Endothelial cell of umbilical vein (primary cell): ENCODE measurements around the gene MICALL1. TPM values are rescaled to one million over a fixed set of nuclear protein-coding genes. Genes with fewer than 3 reads are reported as not detected.

ENCODE experiments used
- BruUV-seq: library from RNA; stranded (reverse); fragments of 400-500 nt; replicated peaks from 2 replicates; lab custom pipeline; 2021; lab: Mats Ljungman, UMichigan
- CTCF ChIA-PET: fragments of 300-600, 350-600 bp; sonication (Branson Sonifier 250); formaldehyde crosslinking; loops from one replicate; lab custom pipeline; 2021; ENCODE audit warnings: antibody characterized with exemption, inconsistent platforms; lab: Charles Lee
- POLR2A ChIA-PET: fragments of 300-600, 350-600 bp; sonication (Branson Sonifier 250); formaldehyde crosslinking; loops from one replicate; lab custom pipeline; 2021; ENCODE audit warnings: antibody characterized with exemption, inconsistent platforms; lab: Charles Lee
- DNase-seq: peaks from one replicate; pipeline ENCODE4 v3.0.0-alpha.2; 2011; ENCODE audit warnings: low read depth, low spot score
- FAIRE-seq: peaks from 2 replicates; lab custom pipeline; 2011; peaks lifted over from hg19 to GRCh38; lab: Jason Lieb, UNC
- H2AFZ ChIP-seq: 2 replicates; pipeline ENCODE4 v1.6.0; 2012; ENCODE audit warnings: low read depth, low read length, control low read depth, inconsistent platforms
- H3K27ac ChIP-seq: 2 replicates; pipeline ENCODE4 v1.5.1; 2011; ENCODE audit warnings: low read depth, mild to moderate bottlenecking, control low read depth, low read length, moderate library complexity; ENCODE audit not compliant: insufficient read depth
- H3K27me3 ChIP-seq, 2 experiments: 2 replicates each; pipeline versions ENCODE4 v1.6.0 to v1.6.1; 2011; ENCODE audit warnings: low read length in 2 of 2, mixed read lengths in 1 of 2; ENCODE audit not compliant: control insufficient read depth in 2 of 2, insufficient read depth in 2 of 2
- H3K36me3 ChIP-seq, 2 experiments: 2 replicates in 1 of 2; 3 replicates in 1 of 2; pipeline ENCODE4 v1.5.1; 2011; ENCODE audit warnings: low read length in 2 of 2, mild to moderate bottlenecking in 1 of 2, moderate library complexity in 1 of 2; ENCODE audit not compliant: control insufficient read depth in 2 of 2, insufficient read depth in 2 of 2; ENCODE audit errors: extremely low read depth in 1 of 2
- H3K4me1 ChIP-seq: 3 replicates; pipeline ENCODE4 v1.5.1; 2011; ENCODE audit warnings: mild to moderate bottlenecking, low read length; ENCODE audit not compliant: control insufficient read depth, insufficient read depth; ENCODE audit errors: extremely low read depth
- H3K4me2 ChIP-seq: 2 replicates; pipeline ENCODE4 v1.6.1; 2011; ENCODE audit warnings: low read length, control low read depth, mixed read lengths; ENCODE audit not compliant: insufficient read depth
- H3K4me3 ChIP-seq, 3 experiments: fragments of 200-600 bp in 1 of 3; sonication (generic), shearing (Covaris generic) in 1 of 3; replicated peaks in 1 of 3; 2 replicates each; pipeline ENCODE4 v1.5.1; 2011 to 2016; ENCODE audit warnings: control low read depth in 3 of 3, low read length in 3 of 3, mild to moderate bottlenecking in 2 of 3, inconsistent platforms in 1 of 3, low read depth in 1 of 3, moderate library complexity in 1 of 3; ENCODE audit not compliant: insufficient read depth in 1 of 3
- H3K79me2 ChIP-seq: 2 replicates; pipeline ENCODE4 v1.6.0; 2012; ENCODE audit warnings: low read length, inconsistent platforms; ENCODE audit not compliant: control insufficient read depth, insufficient read depth
- H3K9ac ChIP-seq: replicated peaks from 2 replicates; pipeline ENCODE3; 2011; ENCODE audit warnings: low read length, control low read depth; ENCODE audit not compliant: insufficient read depth; ENCODE audit errors: extremely low read depth
- H3K9me1 ChIP-seq: replicated peaks from 3 replicates; pipeline ENCODE4 v1.6.0; 2011; ENCODE audit warnings: mild to moderate bottlenecking, low read length; ENCODE audit not compliant: control insufficient read depth, insufficient read depth; ENCODE audit errors: extremely low read depth
- H3K9me3 ChIP-seq: replicated peaks from 2 replicates; pipeline ENCODE4 v1.5.1; 2012; ENCODE audit warnings: low read length, inconsistent platforms; ENCODE audit not compliant: control insufficient read depth, insufficient read depth
- H4K20me1 ChIP-seq: replicated peaks from 2 replicates; pipeline ENCODE3; 2011; ENCODE audit warnings: mild to moderate bottlenecking, low read length; ENCODE audit not compliant: control insufficient read depth, insufficient read depth; ENCODE audit errors: extremely low read depth
- JUN ChIP-seq: IDR thresholded peaks from 2 replicates; pipeline ENCODE4 v1.6.1; 2011; ENCODE audit warnings: borderline replicate concordance, low read depth; ENCODE audit not compliant: insufficient read length, insufficient read depth
- MYC ChIP-seq: IDR thresholded peaks from one replicate; pipeline ENCODE4 v1.6.1; 2011; ENCODE audit warnings: mild to moderate bottlenecking, low read depth, low read length
- dilution Hi-C: fragments of 300-500 bp; cut with MboI; formaldehyde crosslinking; loops from one replicate; pipeline ENCODE4 v1.15.0; 2019; ENCODE audit warnings: low sequenced_read_pairs; ENCODE audit not compliant: extremely low pct_ligation_motif_present
- intact Hi-C: fragments of 100-400 bp; cut with micrococcal nuclease; formaldehyde crosslinking; loops from one replicate; pipeline ENCODE4 v1.10.0; 2022
- polyA plus RNA-seq, 4 experiments: library from polyadenylated mRNA; depleted of rRNA in 3 of 4; stranded (reverse) in 3 of 4; unstranded in 1 of 4; fragments of >200 nt; gene quantifications; 2 replicates each; pipeline versions ENCODE4 v1.2.1 to v1.2.3, GENCODE V29; 2011 to 2012; ENCODE audit warnings: missing spikeins in 1 of 4
- total RNA-seq: library from RNA; stranded (reverse); gene quantifications from 2 replicates; pipeline ENCODE4 v1.2.3, GENCODE V29; 2021
- TF ChIP-seq, protein P1 (sequence below), 2 donors: IDR thresholded peaks; 1 replicate in 1 of 2; 2 replicates in 1 of 2; pipeline ENCODE4 v1.5.1; 2011; ENCODE audit warnings: low read length in 2 of 2, mild to moderate bottlenecking in 2 of 2, moderate library complexity in 2 of 2, control low read depth in 1 of 2, inconsistent platforms in 1 of 2, low read depth in 1 of 2; ENCODE audit not compliant: insufficient read depth in 1 of 2; ENCODE audit errors: extremely low read depth in 1 of 2
- TF ChIP-seq, protein P2 (sequence below): IDR thresholded peaks from 2 replicates; pipeline ENCODE4 v1.6.1; 2011; ENCODE audit not compliant: insufficient read depth, insufficient read length

MICALL1 gene
- total and polyA plus RNA-seq, 2 donors (not counting 3 experiments of a cell fraction or from before 2014, with no cell fraction given): 23.9 to 66.9 TPM

DNA sequence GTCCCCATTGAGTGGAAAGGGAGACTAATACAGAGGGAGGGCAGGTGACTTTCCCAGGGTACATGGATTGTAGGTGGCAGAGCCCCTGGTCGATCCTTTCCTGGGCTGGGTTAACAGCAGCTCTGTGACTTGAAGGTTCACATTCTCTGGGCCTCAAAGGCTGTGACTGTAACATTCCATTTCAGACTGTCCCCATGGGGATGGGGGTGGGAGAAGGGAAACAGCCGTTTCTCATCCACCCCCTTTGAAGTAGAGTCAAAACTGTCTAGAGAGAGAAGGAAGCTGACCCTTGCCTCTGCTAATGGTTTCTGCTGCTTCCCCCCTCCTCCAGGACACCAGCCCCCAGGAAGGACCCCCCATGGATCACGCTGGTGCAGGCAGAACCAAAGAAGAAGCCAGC, 19.2 kb downstream of the MICALL1 start:
- H3K79me2 ChIP-seq: no peaks in the 10 kb centered on the region
- no peak overlapping the region for H3K4me3 ChIP-seq
- TF ChIP-seq, protein P1, sequence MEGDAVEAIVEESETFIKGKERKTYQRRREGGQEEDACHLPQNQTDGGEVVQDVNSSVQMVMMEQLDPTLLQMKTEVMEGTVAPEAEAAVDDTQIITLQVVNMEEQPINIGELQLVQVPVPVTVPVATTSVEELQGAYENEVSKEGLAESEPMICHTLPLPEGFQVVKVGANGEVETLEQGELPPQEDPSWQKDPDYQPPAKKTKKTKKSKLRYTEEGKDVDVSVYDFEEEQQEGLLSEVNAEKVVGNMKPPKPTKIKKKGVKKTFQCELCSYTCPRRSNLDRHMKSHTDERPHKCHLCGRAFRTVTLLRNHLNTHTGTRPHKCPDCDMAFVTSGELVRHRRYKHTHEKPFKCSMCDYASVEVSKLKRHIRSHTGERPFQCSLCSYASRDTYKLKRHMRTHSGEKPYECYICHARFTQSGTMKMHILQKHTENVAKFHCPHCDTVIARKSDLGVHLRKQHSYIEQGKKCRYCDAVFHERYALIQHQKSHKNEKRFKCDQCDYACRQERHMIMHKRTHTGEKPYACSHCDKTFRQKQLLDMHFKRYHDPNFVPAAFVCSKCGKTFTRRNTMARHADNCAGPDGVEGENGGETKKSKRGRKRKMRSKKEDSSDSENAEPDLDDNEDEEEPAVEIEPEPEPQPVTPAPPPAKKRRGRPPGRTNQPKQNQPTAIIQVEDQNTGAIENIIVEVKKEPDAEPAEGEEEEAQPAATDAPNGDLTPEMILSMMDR (IDR thresholded peaks at IDR 0.05; ENCODE audit: extremely low read depth in 1 of 2, insufficient read depth in 1 of 2, low read depth in 1 of 2, low read length in 2 of 2): no peak
- no peak for TF ChIP-seq JUN
- ChIA-PET CTCF (no interaction called here), POLR2A (no interaction called here)
- dilution Hi-C loops (no loop called here), intact Hi-C loops (no loop called here)
- no peak overlapping the region for H2AFZ ChIP-seq
- H3K4me1 ChIP-seq: peaks cover 4% of the 10 kb centered on the region
- no peak overlapping the region for H3K9ac ChIP-seq
- no peaks in the 10 kb centered on the region for H4K20me1 ChIP-seq
- no peaks in the 10 kb centered on the region for H3K9me1 ChIP-seq
- no peak overlapping the region for H3K27ac ChIP-seq
- DNase-seq (no peak), FAIRE-seq (no peak)
- H3K4me2 ChIP-seq: no peak overlapping the region
- peaks cover 5 to 33% of the 10 kb centered on the region in 2 experiments for H3K36me3 ChIP-seq
- H3K9me3 ChIP-seq: no peaks in the 10 kb centered on the region
- no TSS peak for BruUV-seq
- H3K27me3 ChIP-seq: no peaks in the 10 kb centered on the region

DNA sequence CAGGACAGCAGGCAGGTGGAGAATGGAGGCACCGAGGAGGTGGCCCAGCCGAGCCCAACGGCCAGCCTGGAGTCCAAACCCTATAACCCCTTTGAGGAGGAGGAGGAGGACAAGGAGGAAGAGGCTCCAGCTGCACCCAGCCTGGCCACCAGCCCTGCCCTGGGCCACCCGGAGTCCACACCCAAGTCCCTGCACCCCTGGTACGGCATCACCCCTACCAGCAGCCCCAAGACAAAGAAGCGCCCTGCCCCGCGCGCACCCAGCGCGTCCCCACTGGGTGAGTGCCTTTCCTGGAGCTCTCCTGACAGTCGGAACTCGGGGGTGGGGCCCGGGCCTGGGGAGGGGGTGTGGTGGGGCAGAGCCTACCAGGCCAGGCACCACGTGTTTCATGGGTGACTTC, 19.7 kb downstream of the MICALL1 start:
- intact Hi-C loops: no loop called here
- BruUV-seq: no TSS peak
- Histone ChIP-seq H3K4me2 (no peak overlapping the region), H3K36me3 (peaks cover 5 to 33% of the 10 kb centered on the region in 2 experiments), H3K9me3 (no peaks in the 10 kb centered on the region), H3K27me3 (no peaks in the 10 kb centered on the region), H4K20me1 (no peaks in the 10 kb centered on the region), H3K4me3 (no peak overlapping the region), H3K9me1 (no peaks in the 10 kb centered on the region), H3K4me1 (peaks cover 8% of the 10 kb centered on the region), H3K27ac (no peak overlapping the region), H3K9ac (no peak overlapping the region), H3K79me2 (no peaks in the 10 kb centered on the region), H2AFZ (no peak overlapping the region)
- DNase-seq: no peak
- CTCF ChIA-PET: no interaction called here
- dilution Hi-C loops: no loop called here
- TF ChIP-seq MYC: no peak
- no peak for TF ChIP-seq JUN
- TF ChIP-seq, protein P2, sequence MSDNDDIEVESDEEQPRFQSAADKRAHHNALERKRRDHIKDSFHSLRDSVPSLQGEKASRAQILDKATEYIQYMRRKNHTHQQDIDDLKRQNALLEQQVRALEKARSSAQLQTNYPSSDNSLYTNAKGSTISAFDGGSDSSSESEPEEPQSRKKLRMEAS: no peak
- POLR2A ChIA-PET: no interaction called here
- no peak for FAIRE-seq
